Stimulated activated CD4-positive, alpha-beta T cell treated with anti-CD3 and anti-CD28 coated beads, Interleukin-4, amount 100 ng/mL, for 1 hour (primary cell): ENCODE results near the gene ZBTB7B.
"Not testable (repeated sequence)": the region's sequence is repeated elsewhere in the genome, so short reads cannot be mapped to it uniquely, and the experiment has no call there.

ENCODE experiments used
- DNase-seq: peaks from one replicate; pipeline ENCODE4 v3.0.0-alpha.2; 2020

Gene ZBTB7B

GRCh38 chr1:154989195-154989860 is 13.3 kb upstream of the ZBTB7B start:
- no peak for DNase-seq

- no peak for DNase-seq
Measured at GRCh38 chr1:154990276-154990675, 12.3 kb upstream of the ZBTB7B start.

GRCh38 chr1:154992721-154993571 is 9.7 kb upstream of the ZBTB7B start:
- DNase-seq = no peak

GRCh38 chr1:154993572-154994268 is 8.9 kb upstream of the ZBTB7B start, which contains the start of gene LENEP:
TSS of gene LENEP (plus strand) at chr1:154993586. CDS start at chr1:154993608, 22 bp downstream.
- DNase-seq = no peak

GRCh38 chr1:154994269-154994587 is 8.4 kb upstream of the ZBTB7B start:
- DNase-seq = no peak

GRCh38 chr1:154994591-154994990 is 8.0 kb upstream of the ZBTB7B start:
- no peak for DNase-seq

- not testable (repeated sequence) for DNase-seq
Measured at GRCh38 chr1:154995301-154995983, 7.2 kb upstream of the ZBTB7B start.

- no peak for DNase-seq
Measured at GRCh38 chr1:154996966-154997701, 5.5 kb upstream of the ZBTB7B start.

- DNase-seq = no peak
Measured at GRCh38 chr1:154998201-154998780, 4.3 kb upstream of the ZBTB7B start.

- DNase-seq = peak; percentile 81
Measured at GRCh38 chr1:154998818-154999570, 3.6 kb upstream of the ZBTB7B start.

GRCh38 chr1:154999571-155000410 is 2.8 kb upstream of the ZBTB7B start:
- DNase-seq = peak; percentile 71

GRCh38 chr1:155000411-155000725 is 2.2 kb upstream of the ZBTB7B start:
- no peak for DNase-seq

- DNase-seq = peak; percentile 80
Measured at GRCh38 chr1:155000726-155001424, 1.7 kb upstream of the ZBTB7B start.

GRCh38 chr1:155001425-155001674 is 1.3 kb upstream of the ZBTB7B start:
- no peak for DNase-seq

GRCh38 chr1:155001675-155002463 is 733 bp upstream of the ZBTB7B start:
- DNase-seq = peak; percentile 99

- DNase-seq = no peak
Measured at GRCh38 chr1:155003227-155003765, 694 bp downstream of the ZBTB7B start.

- DNase-seq = no peak
Measured at GRCh38 chr1:155003766-155004351, 1.3 kb downstream of the ZBTB7B start.

GRCh38 chr1:155004352-155005075 is 1.9 kb downstream of the ZBTB7B start:
- no peak for DNase-seq
